GM21619 (cell line): Measurements from ENCODE around the gene POLR2E.

Experiments used
- ATAC-seq: cut with Tn5 transposase; IDR thresholded peaks from one replicate; pipeline ENCODE4 v1.9.1; 2021; ENCODE audit not compliant: unreplicated experiment

Gene POLR2E

GRCh38 chr19:1111641-1112267 is 16.6 kb upstream of the POLR2E start:
- no peak for ATAC-seq

GRCh38 chr19:1110809-1111640 is 15.8 kb upstream of the POLR2E start:
- ATAC-seq: no peak

GRCh38 chr19:1109697-1110671 is 14.8 kb upstream of the POLR2E start:
- ATAC-seq: no peak

GRCh38 chr19:1109032-1109551 is 13.9 kb upstream of the POLR2E start:
- ATAC-seq: no peak

DNA sequence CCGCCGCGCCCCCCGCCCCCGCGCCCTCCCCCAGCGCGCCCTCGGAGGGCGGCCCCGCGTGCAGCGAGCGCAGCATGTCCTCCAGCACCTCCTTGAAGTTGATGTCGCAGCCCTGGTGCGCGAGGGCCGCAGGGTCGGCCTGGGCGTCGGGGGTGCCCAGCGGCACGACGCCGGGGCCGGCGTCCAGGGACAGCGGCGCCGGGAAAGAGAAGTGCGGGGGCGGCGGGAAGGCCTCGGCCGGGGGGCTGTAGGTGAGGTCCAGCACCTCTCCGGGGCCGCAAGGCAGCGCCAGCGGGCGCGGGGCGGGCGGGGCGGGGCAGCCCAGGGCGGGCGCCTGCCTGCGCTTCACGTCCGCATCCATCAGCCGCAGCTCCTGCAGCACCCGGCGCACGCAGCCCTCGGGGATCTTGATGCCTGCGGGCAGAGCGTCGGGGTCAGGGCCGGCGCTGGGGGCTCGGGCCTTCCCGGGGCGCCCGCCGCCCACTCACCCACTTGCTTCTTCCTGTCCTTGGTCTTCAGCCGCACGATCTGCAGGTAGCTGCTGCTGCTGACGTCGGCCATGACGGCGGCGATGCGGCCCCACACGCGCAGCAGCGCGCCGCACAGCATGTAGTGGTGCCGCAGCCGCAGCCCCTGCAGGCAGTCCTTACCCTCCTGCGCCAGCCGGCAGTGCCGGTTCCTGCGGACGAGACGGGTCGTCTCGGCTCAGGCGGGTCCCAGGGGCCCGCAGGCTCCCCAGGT is 13.3 kb upstream of the POLR2E start:
- ATAC-seq: no peak

GRCh38 chr19:1107661-1108261 is 12.6 kb upstream of the POLR2E start:
- no peak for ATAC-seq

- no peak for ATAC-seq
Observed at GRCh38 chr19:1106841-1107660, 11.9 kb upstream of the POLR2E start.

DNA sequence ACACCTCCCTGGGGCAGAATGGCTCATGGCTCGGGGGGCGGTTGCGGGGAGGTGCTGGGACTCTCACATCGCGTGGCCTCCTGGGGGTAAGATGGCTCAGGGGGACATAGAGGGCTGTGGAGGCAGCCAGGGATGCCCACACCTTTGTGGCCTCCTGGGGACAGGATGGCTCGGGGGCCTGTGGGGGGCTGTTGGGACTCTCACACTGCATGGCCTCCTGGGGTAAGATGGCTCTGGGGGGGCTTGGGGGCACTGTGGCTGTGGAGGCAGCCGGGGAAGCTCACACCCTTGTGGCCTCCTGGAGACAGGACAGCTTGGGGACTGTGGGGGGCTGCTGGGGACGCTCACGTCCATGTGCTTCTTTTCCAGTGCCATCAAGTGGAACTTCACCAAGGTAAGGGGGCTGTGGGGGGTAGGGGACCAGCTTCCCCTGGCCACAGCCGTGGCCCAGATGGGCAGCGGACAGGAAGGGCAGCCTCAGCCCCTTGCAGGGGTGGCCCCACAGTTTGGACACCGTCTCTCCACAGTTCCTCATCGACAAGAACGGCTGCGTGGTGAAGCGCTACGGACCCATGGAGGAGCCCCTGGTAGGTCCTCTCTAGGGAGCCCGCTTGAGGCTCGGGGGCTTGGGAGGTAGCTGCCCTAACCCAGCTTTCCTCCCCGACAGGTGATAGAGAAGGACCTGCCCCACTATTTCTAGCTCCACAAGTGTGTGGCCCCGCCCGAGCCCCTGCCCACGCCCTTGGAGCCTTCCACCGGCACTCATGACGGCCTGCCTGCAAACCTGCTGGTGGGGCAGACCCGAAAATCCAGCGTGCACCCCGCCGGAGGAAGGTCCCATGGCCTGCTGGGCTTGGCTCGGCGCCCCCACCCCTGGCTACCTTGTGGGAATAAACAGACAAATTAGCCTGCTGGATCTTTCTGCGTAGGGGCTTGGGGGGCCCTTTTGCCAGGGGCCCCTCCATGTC is 11.0 kb upstream of the POLR2E start:
- no peak for ATAC-seq

GRCh38 chr19:1105008-1105872 is 10.1 kb upstream of the POLR2E start:
- ATAC-seq: no peak

DNA sequence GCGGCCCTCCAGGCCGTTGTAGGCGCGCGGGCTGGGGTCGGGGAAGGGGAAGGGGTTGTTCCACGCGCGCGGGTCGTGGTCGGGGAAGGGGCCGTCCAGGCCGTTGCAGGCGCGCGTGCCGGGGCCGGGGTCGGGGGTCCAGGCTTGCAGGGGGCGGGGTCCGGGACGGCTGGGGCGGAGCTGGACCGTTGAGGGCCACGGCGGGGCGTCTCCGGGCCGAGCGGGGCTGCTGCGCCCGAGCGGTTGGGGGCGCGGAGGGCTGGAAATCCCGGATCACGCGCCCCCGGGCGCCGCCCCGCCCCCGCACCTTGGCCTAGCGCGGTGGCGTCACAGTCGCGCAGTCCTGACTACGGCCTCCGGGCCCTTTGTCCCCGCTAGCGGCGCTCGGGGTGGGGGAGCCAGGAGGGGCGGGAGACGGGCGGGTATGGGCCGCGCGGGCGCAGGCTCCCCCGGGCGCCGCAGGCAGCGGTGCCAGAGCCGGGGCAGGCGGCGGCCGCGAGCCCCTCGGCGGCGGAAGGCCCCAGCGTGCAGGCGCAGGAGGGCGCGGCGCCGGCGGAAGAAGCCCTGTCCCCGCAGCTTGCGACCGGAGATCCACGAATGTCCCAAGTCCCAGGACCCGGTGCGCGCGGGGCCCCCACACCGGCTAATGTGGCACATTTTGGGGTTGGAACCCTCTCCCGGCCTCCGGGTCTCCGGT is 9.3 kb upstream of the POLR2E start:
- peak; percentile 22 for ATAC-seq

- ATAC-seq: peak; percentile 55
Observed at GRCh38 chr19:1103708-1104310, 8.6 kb upstream of the POLR2E start, which contains the start of gene GPX4. GPX4 (plus strand) TSS chr19:1103994; CDS start chr19:1104044, 50 bp downstream.

DNA sequence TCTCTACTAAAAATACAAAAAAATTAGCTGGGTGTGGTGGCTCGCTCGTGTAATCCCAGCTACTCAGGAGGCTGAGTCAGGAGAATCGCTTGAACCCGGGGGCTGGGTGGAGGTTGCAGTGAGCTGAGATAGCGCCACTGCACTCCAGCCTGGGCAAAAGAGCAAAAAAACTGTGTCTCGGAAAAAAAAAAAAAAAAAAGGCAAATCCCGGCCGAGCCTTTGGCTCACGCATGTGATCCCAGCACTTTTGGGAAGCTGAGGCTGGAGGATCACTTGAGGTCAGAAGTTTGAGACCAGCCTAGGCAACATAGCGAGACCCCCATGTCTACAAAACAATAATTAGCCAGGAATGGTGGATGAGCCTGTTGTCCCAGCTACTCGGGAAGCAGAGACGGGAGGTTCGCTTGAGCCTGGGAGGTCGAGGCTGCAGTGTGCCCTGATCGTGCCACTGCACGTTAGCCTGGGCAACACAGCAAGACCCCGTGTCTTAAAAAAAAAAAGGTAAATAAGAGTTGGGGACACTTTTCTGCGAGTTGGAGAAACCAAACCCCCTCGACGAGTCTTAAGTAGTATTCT is 8.0 kb upstream of the POLR2E start:
- no peak for ATAC-seq

- ATAC-seq: no peak
Observed at GRCh38 chr19:1102407-1103131, 7.4 kb upstream of the POLR2E start.

DNA sequence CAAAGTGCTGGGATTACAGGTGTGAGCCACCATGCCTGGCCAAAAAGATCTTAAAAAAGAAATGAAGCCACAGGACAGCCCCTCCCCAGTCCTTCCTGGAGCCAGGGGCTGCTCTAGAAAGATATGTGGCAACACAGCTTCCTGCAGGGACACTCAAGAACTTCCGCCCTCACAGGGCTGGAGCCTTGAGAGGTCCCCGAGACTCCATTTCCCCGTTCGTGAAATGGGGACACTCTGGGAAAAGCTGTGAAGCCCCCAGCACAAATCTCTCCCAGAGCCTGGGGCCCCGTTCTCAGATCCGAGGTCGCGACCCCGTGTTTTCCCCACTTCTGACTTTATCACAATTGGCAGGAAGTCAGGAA is 6.1 kb upstream of the POLR2E start:
- no peak for ATAC-seq
